ENCODE data around the gene LAMB1.

LAMB1 gene

DNA sequence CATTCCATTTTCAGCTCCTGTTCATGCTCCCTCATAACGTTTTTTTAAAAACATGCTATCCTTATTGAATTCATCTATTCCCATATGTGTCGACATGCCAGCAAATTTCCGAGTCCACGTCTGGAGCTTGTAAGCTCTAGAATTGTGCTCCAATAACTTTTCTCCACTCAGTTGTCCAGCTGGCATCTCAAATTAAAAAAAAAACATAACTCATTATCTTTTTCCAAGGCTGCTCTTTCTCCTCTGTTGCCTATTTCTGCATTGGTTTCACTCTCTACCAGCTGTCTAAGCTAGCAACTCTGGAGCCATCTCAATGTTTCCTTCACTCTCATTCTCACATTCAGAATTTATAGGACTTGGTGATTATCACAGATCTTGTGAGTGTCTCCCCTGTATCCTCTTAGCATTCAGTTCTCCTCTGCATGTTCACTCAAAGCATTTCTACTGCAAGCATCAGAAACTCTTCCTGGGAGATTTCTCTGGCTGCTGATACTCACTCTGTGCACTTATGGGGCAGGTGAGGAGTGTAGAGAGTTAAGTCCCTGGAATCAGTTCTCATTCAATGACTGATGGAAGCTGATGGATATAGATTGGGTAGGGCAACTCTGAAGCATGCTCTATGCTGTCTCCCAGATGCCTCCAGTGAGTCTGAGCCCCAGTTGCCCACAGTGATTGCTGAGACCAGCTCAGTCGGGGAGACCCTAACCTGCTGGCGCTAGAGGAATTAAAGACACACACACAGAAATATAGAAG lies 118.7 kb downstream of the LAMB1 start:
- no peak for DNase-seq (ENCODE audit: low read depth in 2 of 2, low spot score in 1 of 2)

GRCh38 chr7:107882766-107883165 lies 120.2 kb downstream of the LAMB1 start:
- no peak for DNase-seq (ENCODE audit: low read depth in 2 of 2, low spot score in 1 of 2)

- no peak for DNase-seq (ENCODE audit: low read depth in 2 of 2, low spot score in 1 of 2)
Observed at GRCh38 chr7:107879400-107880035, 123.4 kb downstream of the LAMB1 start.

GRCh38 chr7:107878636-107879035 lies 124.3 kb downstream of the LAMB1 start:
- DNase-seq (ENCODE audit: low read depth in 2 of 2, low spot score in 1 of 2): no peak

- DNase-seq (ENCODE audit: low read depth in 2 of 2, low spot score in 1 of 2): no peak
Observed at GRCh38 chr7:107877731-107878382, 125.1 kb downstream of the LAMB1 start.

DNA sequence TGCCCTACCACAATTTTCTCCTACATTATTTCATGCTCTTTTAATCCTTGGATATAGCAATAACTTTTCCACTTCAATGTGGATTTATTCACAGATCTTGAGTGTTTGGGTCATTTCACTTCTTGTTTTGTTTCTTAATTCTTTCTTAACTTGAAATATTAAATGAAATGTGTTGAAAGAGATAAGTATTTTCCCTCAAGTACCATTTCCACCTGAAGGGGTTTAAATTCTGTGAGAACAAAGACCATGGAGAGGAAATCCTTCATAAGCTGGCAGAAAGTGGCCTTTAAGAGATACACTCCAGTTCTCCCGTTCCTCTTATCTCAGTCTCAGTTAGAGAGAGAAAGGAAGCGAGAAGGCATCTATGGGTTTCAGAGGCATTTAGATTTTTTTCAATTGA lies 126.0 kb downstream of the LAMB1 start:
- DNase-seq (ENCODE audit: low read depth in 2 of 2, low spot score in 1 of 2): no peak

GRCh38 chr7:107874605-107875446 lies 128.1 kb downstream of the LAMB1 start:
- DNase-seq (ENCODE audit: low read depth in 2 of 2, low spot score in 1 of 2): no peak

DNA sequence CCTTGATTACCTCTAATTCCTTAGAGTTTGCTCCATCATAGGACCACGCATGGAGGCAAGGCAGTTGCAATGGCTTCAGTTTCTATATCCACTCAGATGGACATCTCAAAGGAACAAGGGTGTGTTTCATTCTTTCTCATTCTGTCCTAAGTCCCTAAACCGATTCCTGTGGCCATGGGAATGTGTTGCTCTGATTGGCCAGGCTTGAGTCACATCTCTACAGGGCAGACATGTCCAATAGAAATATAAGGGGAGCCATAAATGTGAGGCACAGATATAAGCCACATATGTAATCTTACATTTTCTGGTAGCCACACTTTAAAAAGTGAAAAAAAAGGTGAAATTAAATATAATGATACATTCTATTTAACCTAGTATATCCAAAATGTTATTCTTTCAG lies 128.8 kb downstream of the LAMB1 start:
- no peak for DNase-seq (ENCODE audit: low read depth in 2 of 2, low spot score in 1 of 2)
